Measurements from ENCODE around the gene DNAJB8. TPM values are rescaled to one million over a fixed set of nuclear protein-coding genes. Genes with fewer than 3 reads are reported as not detected.

Gene DNAJB8
- total RNA-seq, 1 experiment from 2014 or later: not detected

GRCh38 chr3:128475355-128475754, 8.7 kb upstream of the DNAJB8 start:
- Histone ChIP-seq H3K23ac (ENCODE audit: insufficient read length, low read depth, low read length) (no peak overlapping the region), H3K18ac (ENCODE audit: insufficient read length, low read depth, low read length) (no peak overlapping the region), H3K14ac (ENCODE audit: insufficient read depth, low read length) (no peak overlapping the region; the same call in 1 of the 2 replicates), H3K4me2 (ENCODE audit: insufficient read depth, insufficient read length, low read length) (no peak overlapping the region), H2BK20ac (ENCODE audit: low read depth, low read length, poor library complexity, severe bottlenecking) (no peak overlapping the region), H3K27me3 (ENCODE audit: insufficient read depth, low read length) (peaks cover 57% of the 10 kb centered on the region; the same call in 1 of the 2 replicates), H3K79me1 (ENCODE audit: insufficient read depth, low read depth, low read length, poor library complexity, severe bottlenecking) (no peaks in the 10 kb centered on the region), H3K79me2 (ENCODE audit: insufficient read depth, low read length) (no peaks in the 10 kb centered on the region), H2BK15ac (ENCODE audit: low read depth, low read length) (no peak overlapping the region), H3K23me2 (ENCODE audit: insufficient read length, low read depth, low read length, poor library complexity, severe bottlenecking) (no peaks in the 10 kb centered on the region), H3K4ac (ENCODE audit: low read depth, low read length) (no peak overlapping the region), H2AFZ (ENCODE audit: low read length) (no peak overlapping the region), H4K20me1 (ENCODE audit: control insufficient read depth, insufficient read depth, insufficient read length) (no peaks in the 10 kb centered on the region), H3K4me1 (ENCODE audit: insufficient read depth, low read length) (no peaks in the 10 kb centered on the region), H2BK12ac (ENCODE audit: insufficient read length, low read depth, low read length) (no peak overlapping the region), H3K56ac (ENCODE audit: insufficient read length, low read depth, low read length) (no peak overlapping the region), H3T11ph (ENCODE audit: low read length) (no peak overlapping the region), H2AK5ac (ENCODE audit: insufficient read length, low read length) (no peak overlapping the region), H2BK5ac (ENCODE audit: insufficient read length, low read length) (no peak overlapping the region), H3K27ac (ENCODE audit: insufficient read length, low read depth, low read length) (no peak overlapping the region), H2BK120ac (ENCODE audit: low read depth, low read length, poor library complexity, severe bottlenecking) (no peak overlapping the region), H4K91ac (ENCODE audit: insufficient read length, low read depth, low read length) (no peak overlapping the region), H4K8ac (replicated peaks; ENCODE audit: insufficient read length, low read depth, low read length) (no peak overlapping the region), H3K9me3 (ENCODE audit: control insufficient read depth, low read depth, low read length) (no peaks in the 10 kb centered on the region), H3K9ac (ENCODE audit: extremely low read depth, insufficient read length, low read length) (no peak overlapping the region), H4K5ac (ENCODE audit: insufficient read length, low read depth, low read length) (no peak overlapping the region)
- no peak for DNase-seq
- H3K36me3 Mint-ChIP-seq (ENCODE audit: insufficient read depth in 1 of 3, low read depth in 3 of 3): no peaks in the 10 kb centered on the region; a peak in 2 of 7 replicates
- peaks cover 24 to 40% of the 10 kb centered on the region in 2 experiments for H3K4me1 Mint-ChIP-seq
- H3K4me3 Mint-ChIP-seq: no peak overlapping the region
- H3K9me3 Mint-ChIP-seq: peaks cover 0 to 4% of the 10 kb centered on the region in 2 experiments; a peak in 2 of 5 replicates
- TF ChIP-seq CTCF (conservative IDR thresholded peaks at IDR 0.05): no peak
- no peak overlapping the region; a peak in 1 of 7 replicates for H3K27ac Mint-ChIP-seq
- H3K27me3 Mint-ChIP-seq (ENCODE audit: low read depth): peaks cover 100% of the 10 kb centered on the region
- WGBS (ENCODE audit: extremely low coverage, insufficient read length, low lambda C conversion rate): no CpG with 5 or more reads among the region's 8 CpGs

Measured in H9 (cell line).